Measurements from ENCODE around the gene TMPRSS13.
"Not testable (repeated sequence)": the region's sequence is repeated elsewhere in the genome, so short reads cannot be mapped to it uniquely, and the experiment has no call there.

TMPRSS13 gene

DNA sequence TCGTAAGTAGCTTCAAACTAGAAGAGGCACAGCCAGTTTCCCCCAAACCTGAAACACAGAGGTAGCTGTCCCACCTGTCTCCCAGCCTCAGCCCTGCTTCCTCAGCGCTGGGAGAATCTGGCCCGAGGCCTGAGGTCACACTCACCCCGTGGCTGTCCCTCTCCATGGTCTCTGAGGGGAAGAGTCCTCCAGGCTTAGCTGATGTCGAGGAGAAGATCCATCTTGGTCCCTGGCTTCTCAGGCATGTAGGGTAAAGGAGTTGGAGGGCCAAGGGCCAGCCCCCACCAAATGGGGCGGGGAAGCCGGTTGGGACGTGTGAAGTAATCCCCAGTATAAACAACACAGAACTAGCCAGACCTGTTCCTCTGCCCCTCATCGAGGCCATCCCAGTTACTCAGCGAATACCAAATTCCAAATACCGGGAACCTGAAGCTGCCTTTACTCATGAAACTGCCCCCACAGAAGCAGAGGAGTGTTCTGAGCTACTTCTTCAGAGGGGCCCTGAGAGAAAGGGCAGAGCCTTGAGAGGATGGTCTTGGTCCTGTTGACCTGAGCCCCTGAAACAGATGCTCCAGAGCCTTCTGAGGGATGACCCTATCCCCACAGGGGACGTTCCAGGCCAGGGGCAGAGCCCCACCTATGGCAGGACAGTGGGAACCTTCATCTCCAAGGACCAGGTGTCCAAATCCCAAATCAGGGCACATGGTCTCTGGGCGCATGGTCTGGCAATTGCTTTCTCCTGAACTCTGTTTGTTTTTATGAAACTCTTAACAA is at the start of gene TMPRSS13:
TMPRSS13 (minus strand) TSS at position 261 of the 774 bp plus-strand sequence; CDS start at position 166, 95 bp downstream.
- no peak for DNase-seq (ENCODE audit: low read depth)

DNA sequence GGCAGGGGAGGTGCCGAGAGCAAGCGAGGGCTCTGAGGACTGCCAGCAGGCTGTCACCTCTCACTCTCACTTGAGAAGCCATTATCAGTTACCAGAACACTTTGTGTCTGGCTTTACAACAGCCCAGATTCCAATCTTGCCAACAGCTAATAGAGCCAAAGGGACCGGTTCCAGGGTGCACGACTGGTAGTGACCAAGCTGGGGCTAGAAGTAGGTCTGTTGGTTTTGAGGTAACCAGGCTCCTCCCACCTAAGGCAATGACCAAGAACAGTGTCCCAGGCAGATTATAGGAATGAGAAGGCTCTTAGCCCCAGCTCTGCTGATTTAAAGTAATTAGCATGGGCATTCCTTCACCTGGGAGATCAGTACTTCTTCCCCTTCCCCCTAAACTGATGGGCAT is 49.8 kb upstream of the TMPRSS13 start:
- DNase-seq (ENCODE audit: low read depth): no peak

DNA sequence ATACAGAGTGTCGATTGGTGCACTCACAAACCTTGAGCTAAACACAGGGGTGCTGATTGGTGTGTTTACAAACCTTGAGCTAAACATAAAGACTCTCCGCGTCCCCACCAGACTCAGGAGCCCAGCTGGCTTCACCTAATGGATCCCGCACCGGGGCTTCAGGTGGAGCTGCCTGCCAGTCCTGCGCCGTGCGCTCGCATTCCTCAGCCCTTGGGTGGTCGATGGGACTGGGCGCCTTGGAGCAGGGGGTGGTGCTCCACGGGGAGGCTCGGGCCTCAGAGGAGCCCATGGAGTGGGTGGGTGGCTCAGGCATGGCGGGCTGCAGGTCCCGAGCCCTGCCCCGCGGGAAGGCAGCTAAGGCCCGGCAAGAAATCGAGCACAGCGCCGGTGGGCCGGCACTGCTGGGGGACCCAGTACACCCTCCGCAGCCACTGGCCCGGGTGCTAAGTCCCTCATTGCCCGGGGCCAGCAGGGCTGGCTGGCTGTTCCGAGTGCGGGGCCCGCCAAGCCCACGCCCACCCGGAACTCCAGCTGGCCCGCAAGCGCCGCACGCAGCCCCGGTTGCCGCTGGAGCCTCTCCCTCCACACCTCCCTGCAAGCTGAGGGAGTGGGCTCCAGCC is 49.2 kb upstream of the TMPRSS13 start:
- DNase-seq (ENCODE audit: low read depth): not testable (repeated sequence)

DNA sequence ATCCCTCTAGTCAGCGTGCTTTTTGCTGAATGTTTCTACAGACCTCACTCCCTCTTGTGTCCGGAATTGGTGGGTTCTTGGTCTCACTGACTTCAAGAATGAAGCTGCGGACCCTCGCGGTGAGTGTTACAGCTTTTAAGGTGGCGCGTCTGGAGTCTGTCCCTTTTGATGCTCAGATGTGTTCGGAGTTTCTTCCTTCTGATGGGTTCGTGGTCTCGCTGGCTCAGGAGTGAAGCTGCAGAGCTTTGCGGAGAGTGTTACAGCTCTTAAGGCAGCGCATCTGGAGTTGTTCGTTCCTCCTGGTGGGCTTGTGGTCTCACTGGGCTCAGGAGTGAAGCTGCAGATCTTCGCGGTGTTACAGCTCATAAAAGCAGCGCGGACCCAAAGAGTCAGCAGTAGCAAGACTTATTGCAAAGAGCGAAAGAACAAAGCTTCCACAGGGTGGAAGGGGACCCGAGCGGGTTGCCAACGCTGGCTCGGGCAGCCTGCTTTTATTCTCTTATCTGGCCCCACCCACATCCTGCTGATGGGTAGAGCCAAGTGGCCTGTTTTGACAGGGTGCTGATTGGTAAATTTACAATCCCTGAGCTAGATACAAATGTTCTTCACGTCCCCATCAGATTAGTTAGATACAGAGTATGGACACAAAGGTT is 48.5 kb upstream of the TMPRSS13 start:
- not testable (repeated sequence) for DNase-seq (ENCODE audit: low read depth)

DNA sequence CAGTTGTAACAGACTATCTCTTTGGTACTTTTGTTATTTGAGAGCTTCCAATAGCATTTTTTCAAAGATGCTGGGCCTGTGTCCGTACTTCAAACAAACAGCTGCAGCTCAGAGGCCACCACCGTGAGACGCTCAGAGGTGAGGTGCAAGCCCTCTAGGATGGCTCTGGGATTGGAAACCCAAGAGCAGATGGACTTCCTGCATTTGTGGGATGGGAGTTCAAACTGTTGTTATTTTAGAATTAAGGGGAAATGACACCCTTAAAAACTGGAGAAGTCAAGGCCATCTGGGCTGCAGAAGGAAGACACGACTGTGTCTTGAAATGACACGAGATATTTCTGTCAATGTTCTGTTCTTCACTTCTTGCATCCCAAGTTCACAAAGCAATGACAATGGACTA is 47.8 kb upstream of the TMPRSS13 start:
- DNase-seq (ENCODE audit: low read depth): no peak

DNA sequence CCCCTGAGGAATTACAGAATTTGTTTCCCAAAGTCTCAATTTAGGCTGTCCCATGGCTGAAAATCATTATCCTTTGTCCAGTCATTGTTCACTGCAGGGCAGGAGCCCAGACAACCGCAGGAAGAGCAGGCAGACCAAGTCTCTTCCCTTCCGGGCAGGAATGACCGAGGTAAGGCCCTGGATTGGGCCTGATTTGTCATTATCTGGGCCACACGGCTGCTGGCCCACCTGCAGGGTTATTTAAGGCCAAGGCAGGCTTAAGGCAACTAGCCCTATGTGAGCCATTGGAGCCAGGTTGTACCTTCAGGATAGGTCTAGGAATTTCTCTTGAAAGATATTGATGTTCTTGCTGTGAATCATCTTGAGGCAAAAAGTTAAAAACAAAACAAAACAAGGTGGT is 47.2 kb upstream of the TMPRSS13 start:
- DNase-seq (ENCODE audit: low read depth): no peak

DNA sequence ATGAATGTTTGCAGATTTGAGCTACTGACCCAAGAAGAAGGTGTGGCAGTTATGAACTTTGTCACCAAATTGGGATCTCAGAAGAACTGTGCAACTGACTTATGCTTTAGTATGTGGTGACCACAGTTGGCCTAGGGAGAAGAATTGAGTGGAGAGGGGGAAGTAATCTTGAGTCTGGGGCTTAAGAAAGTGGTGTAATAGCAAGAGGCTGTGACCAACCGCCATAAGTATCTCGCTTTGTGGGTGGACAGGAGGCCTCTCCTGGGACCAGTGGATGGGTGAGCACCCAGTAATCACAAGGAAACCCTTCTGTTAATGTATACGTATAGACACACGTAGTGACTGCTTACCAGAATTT is 44.3 kb upstream of the TMPRSS13 start:
- no peak for DNase-seq (ENCODE audit: low read depth)

DNA sequence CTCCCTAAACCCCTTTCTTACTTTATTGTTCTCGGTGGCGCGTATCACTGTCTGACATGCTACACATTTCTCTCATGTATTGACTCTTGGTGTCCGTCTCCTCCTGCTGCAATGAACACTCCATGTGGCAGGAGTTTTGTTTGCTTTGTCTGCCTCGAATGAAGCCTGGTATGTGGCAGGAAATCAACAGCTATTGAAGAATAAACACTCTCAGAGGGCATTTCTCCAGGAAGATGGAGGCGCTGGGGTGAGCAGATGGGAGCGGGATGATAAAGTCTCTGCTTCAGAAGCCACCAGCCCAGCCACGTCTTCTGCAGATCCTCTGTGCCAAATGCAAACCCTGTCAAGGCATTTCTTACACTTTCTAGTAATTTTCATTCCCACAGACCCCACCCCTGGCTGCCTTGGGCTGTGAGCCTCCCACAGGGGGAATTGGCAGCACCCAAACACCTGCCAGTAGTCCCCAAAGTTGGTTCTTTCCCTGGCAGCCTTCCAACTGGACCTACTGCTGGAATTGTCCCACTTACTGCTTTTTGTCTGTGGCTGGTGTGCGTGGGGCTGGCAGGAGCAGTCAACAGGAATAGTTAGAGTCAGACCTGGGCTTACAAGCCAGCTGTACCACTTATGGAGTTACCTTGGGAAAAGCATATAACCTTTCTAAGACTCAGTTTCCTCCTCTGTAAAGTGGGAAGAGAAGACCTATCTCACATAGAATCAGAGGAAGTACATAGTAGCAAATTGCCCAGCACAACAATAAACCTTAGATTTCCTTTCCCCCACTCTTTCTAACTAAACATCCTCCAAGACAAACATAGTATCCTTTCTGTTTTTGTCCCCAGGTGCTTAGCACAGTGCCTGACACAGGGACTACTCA is 43.7 kb upstream of the TMPRSS13 start:
- DNase-seq (ENCODE audit: low read depth): no peak

DNA sequence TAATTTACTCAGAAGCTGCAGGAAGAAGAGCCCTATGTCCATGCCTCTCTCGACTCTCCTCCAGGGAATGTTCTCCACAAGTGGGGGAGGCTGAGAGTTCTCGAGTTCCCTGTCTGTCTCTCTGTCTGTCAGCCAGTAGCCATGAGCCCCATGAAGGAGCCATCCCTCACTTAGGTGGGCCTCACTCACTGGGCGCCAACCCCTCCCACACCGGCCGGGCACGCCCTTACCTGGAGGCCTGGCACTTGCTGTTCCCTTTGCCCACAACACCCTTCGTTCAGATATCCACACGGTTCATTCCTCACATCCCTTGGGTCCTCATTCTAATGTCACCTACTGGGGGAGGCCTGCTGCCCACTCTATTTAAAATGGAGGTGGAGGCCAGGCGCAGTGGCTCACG is 42.8 kb upstream of the TMPRSS13 start:
- no peak for DNase-seq (ENCODE audit: low read depth)

DNA sequence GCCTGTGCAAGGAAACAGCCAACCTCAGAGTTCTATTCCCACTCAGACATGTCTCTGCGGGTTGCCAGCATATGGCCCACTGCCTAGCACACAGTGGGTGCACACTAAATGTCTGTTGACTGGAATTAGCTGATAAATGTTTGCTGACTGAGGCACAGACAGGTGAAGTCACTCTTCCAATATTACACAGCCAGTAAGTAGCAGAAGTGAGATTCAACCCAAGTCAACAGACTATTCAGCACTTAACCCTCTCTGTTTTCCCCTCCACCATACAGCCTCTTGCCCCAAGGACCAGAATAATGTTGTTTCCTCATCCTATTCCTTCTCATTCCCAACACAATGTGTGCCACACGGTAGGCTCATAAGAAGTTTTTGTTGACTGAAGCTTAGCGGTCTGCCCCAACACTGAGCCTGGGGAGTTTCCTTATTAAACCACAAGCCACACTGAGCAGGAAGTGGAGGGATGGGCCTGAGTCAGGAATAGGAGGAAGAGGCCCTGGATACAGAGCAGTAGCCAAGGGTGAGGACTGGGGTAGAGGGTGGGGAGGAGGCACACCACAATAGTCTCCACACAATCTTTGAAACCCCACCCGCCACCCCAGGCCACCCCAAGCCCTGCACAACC is 41.3 kb upstream of the TMPRSS13 start:
- DNase-seq (ENCODE audit: low read depth): no peak

DNA sequence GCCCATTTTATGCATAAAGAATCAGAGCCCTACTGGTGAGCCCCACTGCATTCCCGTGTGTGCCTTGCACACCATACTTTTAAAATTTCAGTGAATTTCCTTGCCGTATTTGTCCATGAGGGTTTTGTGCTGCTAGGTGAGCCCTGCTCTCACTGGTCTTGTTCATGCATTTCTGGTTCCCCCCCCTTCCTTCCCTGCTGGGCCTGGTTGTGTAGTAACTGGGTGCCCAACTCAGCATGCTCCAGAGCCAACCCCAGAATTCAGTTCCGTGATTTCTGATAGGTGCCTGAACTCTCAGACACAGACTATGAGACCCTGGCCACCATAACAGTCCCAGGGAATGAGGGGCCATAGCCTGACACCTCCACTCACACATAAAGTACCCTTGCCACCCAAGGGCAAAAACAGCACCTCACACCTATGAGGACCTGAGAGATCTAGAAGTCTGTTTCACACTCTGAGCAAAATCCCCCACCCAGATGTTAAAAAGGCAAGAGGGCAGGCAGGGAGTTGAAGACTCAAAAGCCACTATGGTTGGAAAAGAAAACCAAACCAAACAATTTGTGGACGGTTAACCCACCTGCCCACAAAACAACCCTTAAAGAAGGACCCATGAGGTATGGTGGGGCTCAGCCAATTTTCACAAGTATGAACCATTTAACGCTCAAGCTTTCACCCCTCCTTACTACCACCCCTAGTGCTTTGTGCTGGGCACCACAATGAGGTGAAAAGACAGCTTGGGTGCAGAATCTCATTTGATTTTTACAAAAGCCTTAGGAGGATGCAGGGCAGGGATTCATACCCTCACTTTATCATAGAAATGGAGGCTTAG is 40.2 kb upstream of the TMPRSS13 start:
- no peak for DNase-seq (ENCODE audit: low read depth)

DNA sequence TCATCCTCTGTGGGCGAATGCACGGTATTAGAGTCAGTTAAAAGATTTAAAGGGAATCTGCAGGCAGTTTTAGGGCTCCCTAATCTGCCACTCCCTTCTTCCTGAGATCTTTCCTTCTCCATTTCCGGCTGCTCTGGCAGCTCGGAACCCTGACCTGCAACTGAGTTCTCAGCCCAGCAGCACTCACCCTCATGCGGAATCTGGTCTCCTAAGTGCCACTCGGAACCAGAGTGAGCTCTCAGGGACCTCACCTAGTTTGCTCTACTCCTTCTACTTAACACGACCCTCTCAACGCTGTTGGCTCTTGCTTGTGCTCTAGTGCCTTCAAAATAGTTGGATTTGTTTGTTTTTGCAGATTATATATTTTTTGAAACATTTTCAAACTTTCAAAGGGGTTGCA is 37.7 kb upstream of the TMPRSS13 start:
- no peak for DNase-seq (ENCODE audit: low read depth)

DNA sequence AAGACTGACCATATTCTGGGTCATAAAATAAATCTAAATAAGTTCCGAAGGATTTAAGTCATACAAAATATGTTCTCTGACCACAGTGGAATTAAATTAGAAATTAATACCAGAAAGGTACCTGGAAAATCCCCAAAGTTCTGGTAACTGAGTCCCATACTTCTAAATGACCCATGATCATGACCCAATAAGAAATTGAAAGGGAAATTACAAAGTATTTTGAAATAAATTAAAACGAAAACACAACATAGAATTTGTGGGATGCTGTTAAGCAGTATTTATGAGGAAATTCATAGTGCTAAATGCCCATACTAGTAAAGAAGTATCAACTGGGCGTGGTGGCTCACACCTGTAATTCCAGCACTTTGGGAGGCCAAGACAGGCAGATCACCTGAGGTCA is 33.6 kb upstream of the TMPRSS13 start:
- DNase-seq (ENCODE audit: low read depth): no peak

DNA sequence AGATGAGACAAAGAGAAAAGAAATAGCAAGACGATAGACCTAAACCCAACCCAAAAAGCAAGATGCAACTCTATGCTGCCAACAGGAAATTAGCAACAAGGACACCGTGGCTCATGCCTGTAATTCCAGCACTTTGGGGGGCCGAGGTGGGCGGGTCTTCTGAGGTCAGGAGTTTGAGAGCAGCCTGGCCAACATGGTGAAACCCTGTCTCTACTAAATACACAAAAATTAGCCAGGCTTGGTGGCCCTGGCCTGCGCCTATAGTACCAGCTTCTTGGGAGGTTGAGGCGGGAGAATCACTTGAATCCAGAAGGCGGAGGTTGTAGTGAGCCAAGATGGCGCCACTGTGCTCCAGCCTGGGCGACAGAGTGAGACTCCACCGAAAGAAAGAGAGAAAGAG is 32.7 kb upstream of the TMPRSS13 start:
- DNase-seq (ENCODE audit: low read depth): no peak

DNA sequence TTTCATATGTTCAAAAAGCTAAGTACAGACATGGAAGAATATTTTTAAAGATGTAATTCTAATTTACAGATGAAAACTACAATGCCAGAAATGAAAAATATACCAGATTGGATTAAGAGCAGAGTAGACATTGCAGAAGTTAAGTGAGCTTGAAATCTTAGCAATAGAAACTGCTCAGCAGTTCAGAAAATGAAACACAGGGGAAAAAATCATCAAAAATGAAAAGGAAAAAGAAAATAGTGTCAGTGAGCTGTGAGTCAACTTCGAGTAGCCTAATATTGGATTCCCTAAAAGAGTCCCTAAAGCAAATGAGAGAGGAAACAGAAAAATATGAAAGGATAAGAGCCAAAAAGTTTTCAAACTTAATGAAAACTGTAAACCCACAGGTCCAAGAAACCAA is 31.2 kb upstream of the TMPRSS13 start:
- DNase-seq (ENCODE audit: low read depth): no peak

DNA sequence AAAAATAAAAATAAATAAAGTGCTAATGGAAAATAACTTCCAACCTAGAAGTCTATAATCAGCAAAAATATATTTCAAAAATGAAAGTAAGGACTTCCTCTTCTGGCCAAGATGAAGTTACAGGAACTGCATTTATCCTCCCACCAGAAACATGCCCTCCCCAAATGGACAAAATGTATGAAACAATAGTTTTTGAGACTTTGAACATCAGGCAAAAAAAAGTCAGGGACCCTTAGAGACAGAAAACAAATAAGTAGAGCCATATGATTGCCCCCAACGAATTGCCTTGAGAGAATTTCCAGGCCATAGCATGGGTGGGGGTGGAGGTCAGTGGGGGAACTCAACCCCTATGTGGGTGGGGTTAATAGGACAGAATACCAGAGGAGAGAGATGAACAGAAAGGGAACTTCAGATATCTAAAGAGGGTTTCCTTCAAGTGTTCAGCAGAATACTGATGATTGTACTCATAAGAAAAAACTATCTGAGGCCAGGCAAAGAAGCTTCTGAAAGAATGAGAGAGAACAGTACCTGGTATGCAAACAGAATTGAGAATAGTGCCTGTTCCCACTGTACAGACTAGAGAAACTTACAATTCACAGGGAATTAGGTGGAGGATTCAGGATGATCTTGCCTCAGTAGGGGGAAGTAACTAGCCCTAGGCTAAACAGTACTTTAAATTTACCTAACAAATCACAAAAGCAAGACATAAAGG is 30.4 kb upstream of the TMPRSS13 start:
- no peak for DNase-seq (ENCODE audit: low read depth)

DNA sequence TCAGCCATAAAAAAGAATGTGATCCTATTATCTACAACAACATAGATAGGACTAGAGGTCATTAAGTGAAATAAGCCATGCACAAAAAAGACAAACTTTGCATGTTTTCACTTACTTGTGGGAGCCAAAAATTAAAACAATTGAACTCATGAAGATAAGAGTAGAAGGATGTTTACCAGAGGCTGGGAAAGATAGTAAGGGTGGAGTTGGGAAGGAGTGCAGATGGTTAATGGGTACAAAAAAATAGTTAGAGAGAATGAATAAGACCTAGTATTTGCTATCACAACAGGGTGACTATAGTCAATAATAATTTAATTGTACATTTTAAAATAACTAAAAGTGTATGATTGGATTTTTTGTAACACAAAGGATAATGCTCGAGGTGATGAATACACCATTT is 29.7 kb upstream of the TMPRSS13 start:
- DNase-seq (ENCODE audit: low read depth): no peak

DNA sequence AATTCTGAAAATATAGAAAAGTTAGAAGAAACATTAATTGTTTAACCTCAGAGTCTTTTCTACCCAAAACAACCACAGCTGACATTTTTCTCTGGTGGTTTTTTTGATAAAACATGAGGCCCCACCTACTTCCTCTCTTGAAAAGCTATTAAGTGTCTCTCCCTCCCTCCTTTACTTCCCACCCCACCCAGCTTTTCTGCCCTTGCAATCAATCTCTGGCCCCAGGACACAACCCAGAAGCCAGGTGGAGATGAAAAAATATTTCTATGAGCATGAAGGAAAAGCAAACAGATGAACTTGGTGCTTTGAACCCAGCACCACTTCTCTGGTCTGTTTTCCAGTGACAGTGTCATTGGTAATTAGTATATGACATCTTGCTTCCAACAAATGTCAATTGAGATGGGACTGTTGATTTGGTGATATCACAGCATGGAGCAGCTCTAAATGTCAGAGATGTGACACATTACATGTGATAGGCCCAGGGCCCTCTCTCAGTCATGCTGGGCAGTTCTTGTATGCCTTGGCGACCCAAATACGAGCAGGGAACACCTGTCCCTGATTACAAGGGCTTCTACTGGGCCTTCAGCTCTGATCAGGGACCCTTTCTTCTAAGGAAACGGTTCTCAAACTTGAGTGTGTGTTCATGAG is 23.9 kb upstream of the TMPRSS13 start:
- no peak for DNase-seq (ENCODE audit: low read depth)

DNA sequence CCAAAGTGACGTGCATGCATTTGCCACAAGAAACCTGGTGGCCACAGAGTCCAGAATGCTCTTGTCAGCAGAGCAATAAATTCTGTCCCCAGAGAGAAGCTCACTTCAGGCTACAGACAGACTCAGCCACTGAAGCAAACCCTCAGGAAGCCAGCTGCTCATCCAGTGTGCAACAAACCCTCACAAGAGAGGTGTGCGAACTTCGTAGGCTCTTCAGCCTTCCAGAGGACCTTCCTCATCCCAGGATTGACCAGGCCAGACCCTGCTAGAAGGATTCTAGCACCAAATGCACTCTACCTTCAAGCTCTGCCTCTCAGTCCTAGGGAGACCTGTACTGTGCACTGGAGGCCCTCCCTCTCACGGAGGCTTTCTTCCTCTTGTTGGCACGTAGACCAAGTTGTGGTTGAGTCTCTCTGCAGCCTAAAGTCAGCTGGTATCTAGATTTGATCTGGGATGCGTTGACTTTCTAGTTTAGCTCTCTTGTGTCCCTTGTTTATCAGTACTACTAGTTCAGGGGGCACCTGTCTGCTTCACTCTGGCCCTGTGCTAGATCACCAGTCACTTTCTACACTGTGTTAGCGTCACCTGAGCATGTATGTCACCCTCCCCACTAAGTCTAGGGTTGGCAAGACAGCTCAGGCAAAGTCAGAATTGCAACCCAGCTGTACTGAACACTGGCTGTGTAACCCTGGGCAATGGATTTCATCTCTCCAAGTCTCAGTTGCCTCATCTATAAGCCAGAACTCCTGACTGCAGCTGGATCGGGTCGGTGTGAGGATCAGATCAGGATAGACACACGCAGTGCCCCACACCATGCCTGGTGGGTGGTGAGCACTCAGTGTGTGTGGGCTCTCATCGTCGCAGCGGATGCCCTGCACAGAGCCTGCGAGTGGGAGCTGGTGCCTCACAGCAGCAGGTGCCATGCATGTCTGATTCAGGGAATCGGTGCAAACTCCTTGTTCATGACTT is 22.1 kb upstream of the TMPRSS13 start:
- DNase-seq (ENCODE audit: low read depth): no peak
